Panc1 (cell line): Measurements from ENCODE around the gene ATP1B3. TPM values are rescaled to one million over a fixed set of nuclear protein-coding genes. Genes with fewer than 3 reads are reported as not detected.
A peak's percentile ranks its signal among the peaks of the same experiment; 100 is the strongest.
"Not testable (repeated sequence)": the region's sequence is repeated elsewhere in the genome, so short reads cannot be mapped to it uniquely, and the experiment has no call there.

Source experiments
- ATAC-seq: fragments of 200-7000 bp; cut with Tn5 transposase; 2 replicates; pipeline ENCODE4 v1.9.1; 2020; ENCODE audit warnings: mild to moderate bottlenecking, moderate library complexity
- BruUV-seq: library from RNA; stranded (reverse); fragments of 400-500 nt; replicated peaks from 2 replicates; lab custom pipeline; 2021; lab: Mats Ljungman, UMichigan
- CTCF ChIA-PET: fragments of 300-600 bp; sonication (Branson Sonifier 250); formaldehyde crosslinking; loops from one replicate; lab custom pipeline; 2022; ENCODE audit warnings: antibody characterized with exemption; lab: Charles Lee
- POLR2A ChIA-PET: fragments of 300-600 bp; sonication (Branson Sonifier 250); formaldehyde crosslinking; loops from one replicate; lab custom pipeline; 2022; ENCODE audit warnings: antibody characterized with exemption; lab: Charles Lee
- DNase-seq: peaks from one replicate; pipeline ENCODE4 v3.0.0-alpha.2; 2010; ENCODE audit warnings: low read depth, low spot score
- H3K27ac ChIP-seq: 2 replicates; pipeline ENCODE4 v1.5.1; 2011; ENCODE audit warnings: mild to moderate bottlenecking, low read length, inconsistent platforms
- H3K27me3 ChIP-seq: fragments of 200-500 bp; sonication (Bioruptor generic); 2 replicates; pipeline ENCODE4 v1.6.0; 2014; ENCODE audit warnings: low read length, inconsistent platforms; ENCODE audit not compliant: control insufficient read depth, insufficient read depth
- H3K36me3 ChIP-seq: fragments of 200-500 bp; sonication (Bioruptor generic); 2 replicates; pipeline ENCODE4 v1.5.1; 2014; ENCODE audit warnings: inconsistent platforms, mild to moderate bottlenecking, low read length, moderate library complexity; ENCODE audit not compliant: control insufficient read depth, insufficient read depth
- H3K4me1 ChIP-seq: 2 replicates; pipeline ENCODE4 v1.5.1; 2011; ENCODE audit warnings: inconsistent platforms, mild to moderate bottlenecking, low read length, moderate library complexity; ENCODE audit not compliant: control insufficient read depth, insufficient read depth
- H3K4me3 ChIP-seq, 2 experiments: 2 replicates each; pipeline ENCODE4 v1.5.1; 2011 to 2012; ENCODE audit warnings: low read depth in 2 of 2, low read length in 2 of 2, mild to moderate bottlenecking in 2 of 2, inconsistent platforms in 1 of 2, moderate library complexity in 1 of 2
- H3K9me3 ChIP-seq: fragments of 200-500 bp; sonication (Bioruptor generic); 2 replicates; pipeline ENCODE4 v1.5.1; 2014; ENCODE audit warnings: low read depth, mild to moderate bottlenecking, inconsistent platforms, low read length, moderate library complexity; ENCODE audit not compliant: control insufficient read depth, insufficient read depth
- CTCF ChIP-seq: fragments of 450-650 bp; IDR thresholded peaks from 2 replicates; pipeline ENCODE4 v1.5.1; 2017; ENCODE audit warnings: mild to moderate bottlenecking
- POLR2AphosphoS5 ChIP-seq: IDR thresholded peaks from 2 replicates; pipeline ENCODE4 v1.6.1; 2012; ENCODE audit warnings: mild to moderate bottlenecking, low read depth, low read length, moderate library complexity
- REST ChIP-seq, 2 experiments: IDR thresholded peaks; 2 replicates each; pipeline ENCODE4 v1.6.1; 2011 to 2012; ENCODE audit warnings: low read depth in 2 of 2, control low read depth in 1 of 2, low read length in 1 of 2, mild to moderate bottlenecking in 1 of 2, moderate library complexity in 1 of 2; ENCODE audit not compliant: insufficient read depth in 1 of 2
- SIN3A ChIP-seq: IDR thresholded peaks from 2 replicates; pipeline ENCODE4 v1.6.1; 2012; ENCODE audit warnings: low read depth, mild to moderate bottlenecking, low read length, moderate library complexity, borderline replicate concordance; ENCODE audit not compliant: insufficient read depth
- TCF7L2 ChIP-seq: IDR thresholded peaks from 2 replicates; pipeline ENCODE4 v1.6.1; 2011; ENCODE audit warnings: mild to moderate bottlenecking, low read depth, low read length, inconsistent platforms
- in situ Hi-C: cut with HindIII; loops from 2 replicates; pipeline ENCODE4 v1.10.0; 2016; ENCODE audit warnings: low sequenced_read_pairs, low pct_unique_long_range_greater_than_20kb
- intact Hi-C: fragments of 100-400 bp; cut with micrococcal nuclease; formaldehyde crosslinking; loops from one replicate; pipeline ENCODE4 v1.10.0; 2022; ENCODE audit not compliant: unreplicated experiment
- total RNA-seq: library from RNA; stranded (reverse); gene quantifications from one replicate; pipeline ENCODE4 v1.2.1, GENCODE V29; 2021; ENCODE audit not compliant: unreplicated experiment

Gene ATP1B3
- total RNA-seq, 1 experiment from 2014 or later: 201 TPM

- TF ChIP-seq REST (IDR thresholded peaks at IDR 0.05; ENCODE audit: insufficient read depth in 1 of 2, low read depth in 2 of 2, low read length in 1 of 2) (no peak), SIN3A (no peak), CTCF (no peak), TCF7L2 (no peak)
- Histone ChIP-seq H3K27ac (no peak overlapping the region), H3K4me3 (no peak overlapping the region), H3K27me3 (no peaks in the 10 kb centered on the region), H3K36me3 (peaks cover 10% of the 10 kb centered on the region), H3K4me1 (no peaks in the 10 kb centered on the region), H3K9me3 (no peaks in the 10 kb centered on the region)
- no peak for DNase-seq
- ATAC-seq: no peak
- ChIA-PET CTCF (no interaction called here), POLR2A (interaction anchor here (0.5 kb wide), 1 partner anchor 183 kb away, joined by 4 read pairs; the partner anchor contains the start of gene RNF7)
- intact Hi-C loops (no loop called here), in situ Hi-C loops (no loop called here)
- no TSS peak for BruUV-seq
Observed at GRCh38 chr3:141921316-141921715, 44.9 kb downstream of the ATP1B3 start.

DNA sequence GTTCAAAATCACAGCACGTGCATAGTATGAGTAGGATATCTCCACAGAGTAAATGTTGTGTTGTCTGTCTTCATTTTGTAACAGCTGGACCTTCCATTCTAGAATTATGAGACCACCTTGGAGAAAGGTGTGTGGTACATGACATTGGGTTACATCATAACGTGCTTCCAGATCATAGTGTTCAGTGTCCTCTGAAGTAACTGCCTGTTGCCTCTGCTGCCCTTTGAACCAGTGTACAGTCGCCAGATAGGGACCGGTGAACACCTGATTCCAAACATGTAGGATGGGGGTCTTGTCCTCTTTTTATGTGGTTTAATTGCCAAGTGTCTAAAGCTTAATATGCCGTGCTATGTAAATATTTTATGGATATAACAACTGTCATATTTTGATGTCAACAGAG, 49.2 kb downstream of the ATP1B3 start:
- ATAC-seq, intact Hi-C loops, DNase-seq: not testable (repeated sequence)

DNA sequence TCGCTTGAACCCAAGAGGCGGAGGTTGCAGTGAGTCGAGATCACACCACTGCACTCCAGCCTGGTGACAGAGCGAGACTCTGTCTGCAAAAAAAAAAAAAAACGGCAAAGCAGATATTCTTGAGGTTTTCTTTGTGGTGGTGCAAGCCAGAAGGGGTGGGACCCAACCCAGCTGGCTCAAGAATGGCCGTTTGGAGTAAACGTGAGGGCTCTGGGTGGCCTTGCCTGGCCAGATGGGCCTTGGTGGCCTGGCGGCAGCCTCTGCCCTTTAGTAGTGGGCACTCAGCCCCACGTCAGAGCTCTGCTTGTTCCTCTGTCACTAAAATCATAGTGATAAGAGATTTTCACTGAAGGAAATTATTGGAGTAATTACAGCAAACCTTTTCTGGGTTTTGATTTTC, 50.5 kb downstream of the ATP1B3 start:
- H3K4me3 ChIP-seq: no peak overlapping the region
- ATAC-seq (no peak), DNase-seq (no peak)
- no peaks in the 10 kb centered on the region for H3K27me3 ChIP-seq
- ChIA-PET POLR2A (interaction anchor here (0.6 kb wide), 2 partner anchors 14 to 29 kb away, joined by 3 to 10 read pairs; no protein-coding TSS in a partner anchor), CTCF (interaction anchor here (0.6 kb wide), 1 partner anchor 195 kb away, joined by 5 read pairs; no protein-coding TSS in a partner anchor)
- H3K36me3 ChIP-seq: peaks cover 2% of the 10 kb centered on the region
- TF ChIP-seq POLR2AphosphoS5: no peak
- TF ChIP-seq CTCF: no peak
- TF ChIP-seq REST (IDR thresholded peaks at IDR 0.05; ENCODE audit: insufficient read depth in 1 of 2, low read depth in 2 of 2, low read length in 1 of 2): no peak
- no peak for TF ChIP-seq SIN3A
- TF ChIP-seq TCF7L2: no peak
- no peaks in the 10 kb centered on the region for H3K9me3 ChIP-seq
- H3K4me1 ChIP-seq: no peaks in the 10 kb centered on the region
- in situ Hi-C loops: no loop called here
- BruUV-seq: no TSS peak
- intact Hi-C loops: no loop called here
- H3K27ac ChIP-seq: no peak overlapping the region

More for the DNA sequence above, 49.2 kb downstream of the ATP1B3 start:
- H3K27me3 ChIP-seq, H3K4me3 ChIP-seq, H3K27ac ChIP-seq, H3K36me3 ChIP-seq, POLR2A ChIA-PET, H3K9me3 ChIP-seq, H3K4me1 ChIP-seq, CTCF ChIA-PET, in situ Hi-C loops: not testable (repeated sequence)
- BruUV-seq: TSS peak; percentile 92
